ENCODE measurements around the gene ZNF580. TPM values are rescaled to one million over a fixed set of nuclear protein-coding genes. Genes with fewer than 3 reads are reported as not detected.

ZNF580 gene
- total RNA-seq, 1 experiment from 2014 or later, result 32.0 TPM

- Mint-ChIP-seq H3K36me3 (peaks cover 16% of the 10 kb centered on the region), H3K4me1 (peaks cover 28% of the 10 kb centered on the region), H3K27ac (peak overlapping the region; percentile 99), H3K9me3 (no peaks in the 10 kb centered on the region), H3K4me3 (peak overlapping the region; percentile 83), H3K27me3 (ENCODE audit: low read depth) (no peaks in the 10 kb centered on the region)
- DNase-seq (ENCODE audit: low spot score), result peak; percentile 71
- ATAC-seq, result peak; percentile 2
- ChIA-PET CTCF (interaction anchor here (0.5 to 4.4 kb wide), 9 partner anchors 9 to 537 kb away, joined by 3 to 55 read pairs (median 6); partner anchors contain the start of genes U2AF2 and ZNF444), POLR2A (interaction anchor here (0.6 to 1.9 kb wide), 7 partner anchors 10 to 119 kb away, joined by 3 to 9 read pairs (median 4); partner anchors contain the start of genes NAT14, SSC5D and ZNF784)
- TF ChIP-seq ZNF671 (CRISPR knock-in tag; IDR thresholded peaks at IDR 0.05) (no peak), JAZF1 (CRISPR knock-in tag; IDR thresholded peaks at IDR 0.05) (no peak), ZNF317 (CRISPR knock-in tag; IDR thresholded peaks at IDR 0.05; ENCODE audit: borderline replicate concordance, low read depth) (no peak), SMAD4 (CRISPR knock-in tag; IDR thresholded peaks at IDR 0.05) (no peak), PREB (CRISPR knock-in tag; IDR thresholded peaks at IDR 0.05; ENCODE audit: borderline replicate concordance) (no peak), NR3C1 (CRISPR knock-in tag; conservative IDR thresholded peaks at IDR 0.05; ENCODE audit: low read depth) (no peak), E2F4 (CRISPR knock-in tag; IDR thresholded peaks at IDR 0.05; ENCODE audit: borderline replicate concordance, low read depth) (no peak)
Measured at GRCh38 chr19:55603581-55604292, 37.1 kb upstream of the ZNF580 start.

GRCh38 chr19:55605207-55605636 lies 35.6 kb upstream of the ZNF580 start:
- ChIA-PET POLR2A (interaction anchor here (0.6 to 1.9 kb wide), 9 partner anchors 8 to 412 kb away, joined by 3 to 9 read pairs (median 5); partner anchors contain the start of genes NAT14 and ZNF784), CTCF (interaction anchor here (0.5 to 4.4 kb wide), 23 partner anchors 8 to 459 kb away, joined by 3 to 55 read pairs (median 7); partner anchors contain the start of genes CCDC106, TMEM238, U2AF2 and ZNF579)
- Mint-ChIP-seq H3K27me3 (ENCODE audit: low read depth) (no peaks in the 10 kb centered on the region), H3K27ac (peak overlapping the region; percentile 99), H3K4me1 (peaks cover 27% of the 10 kb centered on the region), H3K9me3 (no peaks in the 10 kb centered on the region), H3K36me3 (peaks cover 22% of the 10 kb centered on the region), H3K4me3 (peak overlapping the region; percentile 83)
- peak; percentile 58 for ATAC-seq
- DNase-seq (ENCODE audit: low spot score), result peak; percentile 98
- TF ChIP-seq E2F1 (CRISPR knock-in tag; IDR thresholded peaks at IDR 0.05), result no peak
- TF ChIP-seq ZBTB21 (CRISPR knock-in tag; IDR thresholded peaks at IDR 0.05; ENCODE audit: borderline replicate concordance), result no peak
- TF ChIP-seq ZNF121 (CRISPR knock-in tag; IDR thresholded peaks at IDR 0.05), result no peak
- TF ChIP-seq SP1 (CRISPR knock-in tag; conservative IDR thresholded peaks at IDR 0.05), result peak; percentile 83
- TF ChIP-seq TEAD4 (CRISPR knock-in tag; IDR thresholded peaks at IDR 0.05), result no peak
- TF ChIP-seq ZBTB43 (CRISPR knock-in tag; IDR thresholded peaks at IDR 0.05), result no peak
- no peak for TF ChIP-seq MLX (CRISPR knock-in tag; IDR thresholded peaks at IDR 0.05)
- peak; percentile 42; the same call in 1 of the 2 replicates for TF ChIP-seq PRDM15 (CRISPR knock-in tag; IDR thresholded peaks at IDR 0.05)
- TF ChIP-seq GABPB1 (CRISPR knock-in tag; IDR thresholded peaks at IDR 0.05), result peak; percentile 34; the same call in 1 of the 2 replicates
- no peak for TF ChIP-seq TCF7 (CRISPR knock-in tag; IDR thresholded peaks at IDR 0.05; ENCODE audit: low read depth)
- TF ChIP-seq FOXP1 (CRISPR knock-in tag; IDR thresholded peaks at IDR 0.05; ENCODE audit: borderline replicate concordance), result no peak
- no peak for TF ChIP-seq CTCF (IDR thresholded peaks at IDR 0.05)
- TF ChIP-seq GRHL2 (CRISPR knock-in tag; IDR thresholded peaks at IDR 0.05; ENCODE audit: insufficient replicate concordance, severe bottlenecking), result no peak
- no peak for TF ChIP-seq USF2 (CRISPR knock-in tag; IDR thresholded peaks at IDR 0.05)

Measured in WTC11 (cell line).